Neural cell (in vitro differentiated cells): Measurements from ENCODE around the gene LRP8. TPM values are rescaled to one million over a fixed set of nuclear protein-coding genes. Genes with fewer than 3 reads are reported as not detected.

Experiments used
- H2AFZ ChIP-seq: fragments of 200-600, 300-800 bp; sonication (generic), shearing (Covaris generic); 2 replicates; pipeline ENCODE4 v1.6.0; 2014; ENCODE audit warnings: low read depth, mild to moderate bottlenecking, antibody characterized with exemption, low read length, moderate library complexity
- H3F3A ChIP-seq: fragments of 200-600 bp; shearing (Covaris generic); 2 replicates; pipeline ENCODE4 v1.6.1; 2016; ENCODE audit warnings: mild to moderate bottlenecking, moderate library complexity, mixed read lengths, antibody characterized with exemption, low read length; ENCODE audit not compliant: insufficient read depth, poor library complexity, severe bottlenecking
- H3K27ac ChIP-seq: fragments of 200-600, 300-800 bp; sonication (generic), shearing (Covaris generic); 2 replicates; pipeline ENCODE4 v1.5.1; 2014; ENCODE audit warnings: mild to moderate bottlenecking, low read length, moderate library complexity
- H3K27me3 ChIP-seq: fragments of 300-800, 200-600 bp; sonication (generic), shearing (Covaris generic); 2 replicates; pipeline ENCODE4 v1.6.0; 2014; ENCODE audit warnings: mild to moderate bottlenecking, low read depth, low read length, moderate library complexity; ENCODE audit not compliant: insufficient read depth
- H3K36me3 ChIP-seq: fragments of 300-800, 200-600 bp; sonication (generic), shearing (Covaris generic); 2 replicates; pipeline ENCODE4 v1.5.1; 2014; ENCODE audit warnings: mild to moderate bottlenecking, antibody characterized with exemption, low read length, moderate library complexity; ENCODE audit not compliant: insufficient read depth
- H3K4me2 ChIP-seq: fragments of 300-800, 200-600 bp; sonication (generic), shearing (Covaris generic); 2 replicates; pipeline ENCODE4 v1.6.0; 2014; ENCODE audit warnings: mild to moderate bottlenecking, low read length
- H3K4me3 ChIP-seq: fragments of 300-800, 200-600 bp; sonication (generic), shearing (Covaris generic); 2 replicates; pipeline ENCODE4 v1.5.1; 2014; ENCODE audit warnings: mild to moderate bottlenecking, low read length, moderate library complexity
- H3K79me2 ChIP-seq: fragments of 200-600 bp; shearing (Covaris generic); replicated peaks from 2 replicates; pipeline ENCODE4 v1.6.0; 2014; ENCODE audit warnings: mild to moderate bottlenecking, low read length, moderate library complexity; ENCODE audit not compliant: insufficient read depth
- H3K9ac ChIP-seq: fragments of 300-800, 200-600 bp; sonication (generic), shearing (Covaris generic); 2 replicates; pipeline ENCODE4 v1.6.1; 2016; ENCODE audit warnings: mild to moderate bottlenecking, low read length, mixed read lengths
- H3K9me2 ChIP-seq: fragments of 200-600 bp; shearing (Covaris generic); 2 replicates; pipeline ENCODE4 v1.6.1; 2016; ENCODE audit warnings: mild to moderate bottlenecking, low read length, mixed read lengths; ENCODE audit not compliant: insufficient read depth
- H3K9me3 ChIP-seq: fragments of 200-600, 300-800 bp; sonication (generic), shearing (Covaris generic); 2 replicates; pipeline ENCODE4 v1.6.1; 2016; ENCODE audit warnings: mild to moderate bottlenecking, mixed run types, low read length, moderate library complexity, mixed read lengths
- H4K20me1 ChIP-seq: fragments of 200-600 bp; shearing (Covaris generic); 2 replicates; pipeline ENCODE4 v1.6.1; 2016; ENCODE audit warnings: mild to moderate bottlenecking, mixed run types; ENCODE audit not compliant: insufficient read depth
- EP300 ChIP-seq: fragments of 450-650 bp; conservative IDR thresholded peaks from 2 replicates; pipeline ENCODE4 v1.6.1; 2014; ENCODE audit warnings: antibody characterized with exemption, mild to moderate bottlenecking, moderate library complexity; ENCODE audit not compliant: poor library complexity, severe bottlenecking
- EZH2 ChIP-seq: fragments of 200-600, 300-800 bp; shearing (Covaris generic), sonication (generic); IDR thresholded peaks from 2 replicates; pipeline ENCODE4 v1.6.1; 2014; ENCODE audit warnings: antibody characterized with exemption, low read length, borderline replicate concordance, mild to moderate bottlenecking; ENCODE audit not compliant: insufficient read depth, poor library complexity, severe bottlenecking
- MXI1 ChIP-seq: fragments of 450-650 bp; conservative IDR thresholded peaks from 2 replicates; pipeline ENCODE4 v1.6.1; 2014; ENCODE audit warnings: antibody characterized with exemption, mild to moderate bottlenecking; ENCODE audit not compliant: poor library complexity, severe bottlenecking
- POLR2AphosphoS5 ChIP-seq: IDR thresholded peaks from 2 replicates; pipeline ENCODE4 v1.6.1; 2012
- RAD21 ChIP-seq: fragments of 450-650 bp; conservative IDR thresholded peaks from 2 replicates; pipeline ENCODE4 v1.6.1; 2014; ENCODE audit warnings: antibody characterized with exemption, mild to moderate bottlenecking, moderate library complexity
- SMC3 ChIP-seq: fragments of 450-650 bp; conservative IDR thresholded peaks from 2 replicates; pipeline ENCODE4 v1.6.1; 2014; ENCODE audit warnings: antibody characterized with exemption, mild to moderate bottlenecking, moderate library complexity; ENCODE audit not compliant: poor library complexity
- TAF1 ChIP-seq: IDR thresholded peaks from 2 replicates; pipeline ENCODE4 v1.6.1; 2012; ENCODE audit warnings: low read depth
- polyA plus RNA-seq: library from polyadenylated mRNA; depleted of rRNA; stranded (reverse); fragments of >200 nt; gene quantifications from 2 replicates; pipeline ENCODE4 v1.2.3, GENCODE V29; 2014
- TF ChIP-seq, protein P1 (sequence below): fragments of 450-650 bp; IDR thresholded peaks from 2 replicates; pipeline ENCODE4 v1.5.1; 2014; ENCODE audit warnings: antibody characterized with exemption, mild to moderate bottlenecking, moderate library complexity; ENCODE audit not compliant: poor library complexity, severe bottlenecking
- TF ChIP-seq, protein P2 (sequence below): IDR thresholded peaks from 2 replicates; pipeline ENCODE4 v1.6.1; 2012; ENCODE audit warnings: borderline replicate concordance

LRP8 gene
- polyA plus RNA-seq, 1 donor from 2014 or later, result 65.8 TPM

DNA sequence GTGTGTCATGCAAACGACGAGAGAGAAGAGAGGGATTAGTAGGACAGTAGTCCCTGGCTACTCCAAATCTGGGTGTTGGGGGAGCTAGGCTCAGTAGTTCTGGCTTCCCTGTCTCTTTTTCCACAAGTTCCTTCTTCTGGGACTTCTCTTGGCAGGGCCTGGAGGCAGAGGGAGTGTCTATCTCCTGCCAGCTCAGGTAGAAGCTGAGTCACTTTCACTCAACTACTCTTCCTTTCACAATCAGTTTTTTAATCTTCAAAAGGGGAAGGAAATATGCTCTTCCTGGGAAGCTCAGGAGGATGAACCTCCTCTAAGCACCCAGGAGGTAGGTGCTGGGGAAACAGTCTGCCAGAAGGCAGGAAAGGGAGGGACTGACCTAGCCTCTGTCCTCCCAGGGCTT is 54.3 kb downstream of the LRP8 start (continued):
- TF ChIP-seq SMC3 (no peak), RAD21 (no peak)

DNA sequence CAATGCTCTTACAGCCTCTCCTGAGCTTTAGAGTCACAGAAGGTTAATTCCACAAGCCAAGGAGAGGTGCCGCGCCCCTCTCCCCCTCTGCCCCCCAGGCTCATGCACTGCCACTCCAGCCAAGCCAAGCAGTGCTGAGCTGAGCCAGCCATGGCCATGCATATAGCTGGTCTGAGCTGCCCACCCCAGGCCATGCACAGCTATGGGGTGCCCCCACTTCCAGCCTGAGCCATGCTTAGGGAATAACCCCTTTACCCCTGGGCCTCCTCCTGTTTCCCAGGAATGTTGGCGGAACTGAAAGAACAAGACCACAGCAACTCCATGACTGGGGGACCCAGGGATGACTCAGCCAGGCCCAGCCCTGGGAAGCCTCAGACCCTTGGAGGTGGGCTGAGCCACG is 55.5 kb downstream of the LRP8 start:
- TF ChIP-seq MXI1 (no peak), SMC3 (no peak), POLR2AphosphoS5 (no peak), EP300 (no peak), EZH2 (no peak), TAF1 (no peak), RAD21 (no peak)
- TF ChIP-seq, protein P1, sequence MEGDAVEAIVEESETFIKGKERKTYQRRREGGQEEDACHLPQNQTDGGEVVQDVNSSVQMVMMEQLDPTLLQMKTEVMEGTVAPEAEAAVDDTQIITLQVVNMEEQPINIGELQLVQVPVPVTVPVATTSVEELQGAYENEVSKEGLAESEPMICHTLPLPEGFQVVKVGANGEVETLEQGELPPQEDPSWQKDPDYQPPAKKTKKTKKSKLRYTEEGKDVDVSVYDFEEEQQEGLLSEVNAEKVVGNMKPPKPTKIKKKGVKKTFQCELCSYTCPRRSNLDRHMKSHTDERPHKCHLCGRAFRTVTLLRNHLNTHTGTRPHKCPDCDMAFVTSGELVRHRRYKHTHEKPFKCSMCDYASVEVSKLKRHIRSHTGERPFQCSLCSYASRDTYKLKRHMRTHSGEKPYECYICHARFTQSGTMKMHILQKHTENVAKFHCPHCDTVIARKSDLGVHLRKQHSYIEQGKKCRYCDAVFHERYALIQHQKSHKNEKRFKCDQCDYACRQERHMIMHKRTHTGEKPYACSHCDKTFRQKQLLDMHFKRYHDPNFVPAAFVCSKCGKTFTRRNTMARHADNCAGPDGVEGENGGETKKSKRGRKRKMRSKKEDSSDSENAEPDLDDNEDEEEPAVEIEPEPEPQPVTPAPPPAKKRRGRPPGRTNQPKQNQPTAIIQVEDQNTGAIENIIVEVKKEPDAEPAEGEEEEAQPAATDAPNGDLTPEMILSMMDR, result no peak
- TF ChIP-seq, protein P2, sequence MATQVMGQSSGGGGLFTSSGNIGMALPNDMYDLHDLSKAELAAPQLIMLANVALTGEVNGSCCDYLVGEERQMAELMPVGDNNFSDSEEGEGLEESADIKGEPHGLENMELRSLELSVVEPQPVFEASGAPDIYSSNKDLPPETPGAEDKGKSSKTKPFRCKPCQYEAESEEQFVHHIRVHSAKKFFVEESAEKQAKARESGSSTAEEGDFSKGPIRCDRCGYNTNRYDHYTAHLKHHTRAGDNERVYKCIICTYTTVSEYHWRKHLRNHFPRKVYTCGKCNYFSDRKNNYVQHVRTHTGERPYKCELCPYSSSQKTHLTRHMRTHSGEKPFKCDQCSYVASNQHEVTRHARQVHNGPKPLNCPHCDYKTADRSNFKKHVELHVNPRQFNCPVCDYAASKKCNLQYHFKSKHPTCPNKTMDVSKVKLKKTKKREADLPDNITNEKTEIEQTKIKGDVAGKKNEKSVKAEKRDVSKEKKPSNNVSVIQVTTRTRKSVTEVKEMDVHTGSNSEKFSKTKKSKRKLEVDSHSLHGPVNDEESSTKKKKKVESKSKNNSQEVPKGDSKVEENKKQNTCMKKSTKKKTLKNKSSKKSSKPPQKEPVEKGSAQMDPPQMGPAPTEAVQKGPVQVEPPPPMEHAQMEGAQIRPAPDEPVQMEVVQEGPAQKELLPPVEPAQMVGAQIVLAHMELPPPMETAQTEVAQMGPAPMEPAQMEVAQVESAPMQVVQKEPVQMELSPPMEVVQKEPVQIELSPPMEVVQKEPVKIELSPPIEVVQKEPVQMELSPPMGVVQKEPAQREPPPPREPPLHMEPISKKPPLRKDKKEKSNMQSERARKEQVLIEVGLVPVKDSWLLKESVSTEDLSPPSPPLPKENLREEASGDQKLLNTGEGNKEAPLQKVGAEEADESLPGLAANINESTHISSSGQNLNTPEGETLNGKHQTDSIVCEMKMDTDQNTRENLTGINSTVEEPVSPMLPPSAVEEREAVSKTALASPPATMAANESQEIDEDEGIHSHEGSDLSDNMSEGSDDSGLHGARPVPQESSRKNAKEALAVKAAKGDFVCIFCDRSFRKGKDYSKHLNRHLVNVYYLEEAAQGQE, result no peak
- H3K4me3 ChIP-seq, result no peak overlapping the region
- H4K20me1 ChIP-seq, result no peaks in the 10 kb centered on the region
- no peak overlapping the region for H3K4me2 ChIP-seq
- no peaks in the 10 kb centered on the region for H3K36me3 ChIP-seq
- no peaks in the 10 kb centered on the region for H3K9me2 ChIP-seq
- H3K9ac ChIP-seq, result no peak overlapping the region
- H3K27ac ChIP-seq, result no peak overlapping the region
- H3K9me3 ChIP-seq, result no peaks in the 10 kb centered on the region
- H3K27me3 ChIP-seq, result no peaks in the 10 kb centered on the region
- no peaks in the 10 kb centered on the region for H3F3A ChIP-seq
- no peak overlapping the region for H2AFZ ChIP-seq
- H3K79me2 ChIP-seq, result no peaks in the 10 kb centered on the region

DNA sequence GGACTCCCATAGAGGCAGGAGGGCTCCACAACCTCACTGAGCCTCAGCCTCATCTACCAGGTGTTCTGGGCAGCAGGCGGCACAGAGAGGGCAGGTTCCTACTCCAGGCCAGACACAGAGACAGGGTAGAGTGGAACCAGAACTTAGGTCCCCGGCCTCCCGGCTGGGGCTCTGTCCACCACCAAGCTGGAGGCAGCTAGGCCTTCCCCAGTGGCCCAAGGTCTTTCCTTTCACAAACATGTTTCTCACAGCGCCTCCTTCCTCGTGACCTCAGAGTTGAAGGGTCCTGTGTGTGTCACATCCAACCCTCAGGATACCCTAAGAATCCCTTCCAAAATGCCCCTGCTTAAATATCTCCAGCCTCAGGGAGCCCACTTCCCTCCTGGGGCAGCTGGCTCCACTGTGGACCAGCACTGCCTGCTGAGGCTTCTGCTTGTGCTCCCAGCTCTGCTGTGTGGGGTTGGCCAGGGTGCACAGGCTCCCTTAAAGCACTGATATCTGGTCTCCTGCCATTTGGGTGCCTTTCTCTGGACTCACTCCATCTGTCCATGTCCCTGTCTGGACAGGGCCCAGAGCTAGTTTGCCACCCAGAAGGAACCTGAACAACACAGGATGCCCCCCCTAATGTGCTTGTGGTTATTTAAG is 56.3 kb downstream of the LRP8 start:
- Histone ChIP-seq H2AFZ (no peak overlapping the region), H3K79me2 (no peaks in the 10 kb centered on the region), H3K9me2 (no peaks in the 10 kb centered on the region), H3K4me2 (no peak overlapping the region), H3K9ac (no peak overlapping the region), H3K4me3 (no peak overlapping the region), H3K36me3 (no peaks in the 10 kb centered on the region), H3K9me3 (no peaks in the 10 kb centered on the region), H3F3A (no peaks in the 10 kb centered on the region), H4K20me1 (no peaks in the 10 kb centered on the region), H3K27me3 (no peaks in the 10 kb centered on the region), H3K27ac (no peak overlapping the region)
- TF ChIP-seq EZH2, result no peak
- TF ChIP-seq POLR2AphosphoS5, result no peak
- TF ChIP-seq TAF1, result no peak
- TF ChIP-seq, protein P1, result no peak
- TF ChIP-seq EP300, result no peak
- TF ChIP-seq, protein P2, result no peak
- TF ChIP-seq SMC3, result no peak
